Posterior cingulate gyrus (tissue), 11 donors: ENCODE data around the gene PFDN4.

Experiments used
- DNase-seq, 10 donors: peaks; one replicate each; pipeline versions ENCODE4 v3.0.0 to v3.0.0-alpha.2; 2020 to 2021; ENCODE audit warnings: mixed read lengths in 3 of 10
- intact Hi-C: fragments of 100-400 bp; cut with DNase I; formaldehyde crosslinking; loops from one replicate; pipeline ENCODE4 v1.15.1; 2023

PFDN4 gene, protein sequence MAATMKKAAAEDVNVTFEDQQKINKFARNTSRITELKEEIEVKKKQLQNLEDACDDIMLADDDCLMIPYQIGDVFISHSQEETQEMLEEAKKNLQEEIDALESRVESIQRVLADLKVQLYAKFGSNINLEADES

DNA sequence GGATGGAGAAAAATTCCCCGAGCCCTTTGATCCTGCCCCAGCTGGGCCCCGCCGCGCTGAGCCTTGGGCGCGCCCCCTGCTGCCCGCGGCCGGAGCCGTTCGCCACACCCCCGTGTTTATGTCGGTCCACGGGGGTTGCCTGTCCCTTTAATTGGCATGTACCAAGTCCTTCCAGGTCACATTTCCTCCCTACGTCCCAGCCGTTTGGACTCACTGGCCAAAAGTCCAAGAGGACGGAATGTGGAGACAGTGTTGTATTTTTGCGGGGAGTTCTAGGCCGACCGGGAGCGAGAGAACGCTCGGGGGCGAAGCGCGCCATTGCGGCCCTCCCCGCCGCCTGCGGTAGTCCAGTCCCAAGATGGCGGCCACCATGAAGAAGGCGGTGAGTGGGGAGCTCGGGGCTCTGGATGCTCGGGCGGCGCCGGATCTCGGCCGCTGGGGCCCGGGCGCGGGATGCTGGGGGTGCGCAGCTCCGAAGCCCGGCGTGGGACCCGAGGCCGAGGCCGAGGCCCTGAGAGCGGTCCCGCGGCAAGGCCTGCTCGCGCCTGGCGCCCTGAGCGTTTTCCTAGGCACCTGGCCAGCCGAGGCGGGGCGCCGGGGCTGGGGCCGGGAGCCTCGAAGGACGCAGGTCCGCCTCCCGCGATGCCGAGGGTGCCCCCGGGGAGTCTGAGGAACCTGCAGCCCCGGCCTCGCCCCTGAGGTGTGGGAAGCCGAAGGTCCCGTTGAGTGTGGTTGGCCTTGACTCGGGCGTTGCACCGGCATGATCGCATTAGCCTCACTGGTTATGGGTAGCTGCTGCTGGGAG, at the start of gene PFDN4:
TSS of gene PFDN4 (plus strand) at position 345 of the 805 bp plus-strand sequence. CDS start at position 359, 14 bp downstream.
- peak; percentile 64 to 97 (median 78) for DNase-seq
- intact Hi-C loops = loop anchor here (10.0 kb wide), 1 partner anchor 293 kb away; no protein-coding TSS in a partner anchor

DNA sequence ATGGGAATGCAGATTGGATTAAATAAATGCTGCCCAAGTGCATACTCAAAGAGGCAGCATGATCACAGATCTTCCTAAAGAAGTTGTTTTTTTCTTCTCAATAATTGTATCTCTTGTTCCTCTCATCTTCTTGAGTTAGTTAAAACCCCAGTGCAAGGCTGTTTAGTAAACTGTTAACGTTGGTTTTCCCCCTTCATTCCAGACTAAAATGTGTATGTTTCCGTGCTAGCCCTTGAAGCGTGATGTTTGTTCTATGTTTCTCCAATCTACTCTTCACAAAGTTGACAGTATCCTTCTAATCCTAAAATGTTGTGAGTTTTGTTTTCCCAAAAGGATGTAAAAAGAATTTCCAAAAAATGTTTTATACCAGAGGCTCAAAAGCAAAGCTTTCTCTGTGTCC, 49.7 kb upstream of the PFDN4 start:
- DNase-seq = no peak
- intact Hi-C loops = no loop called here

DNA sequence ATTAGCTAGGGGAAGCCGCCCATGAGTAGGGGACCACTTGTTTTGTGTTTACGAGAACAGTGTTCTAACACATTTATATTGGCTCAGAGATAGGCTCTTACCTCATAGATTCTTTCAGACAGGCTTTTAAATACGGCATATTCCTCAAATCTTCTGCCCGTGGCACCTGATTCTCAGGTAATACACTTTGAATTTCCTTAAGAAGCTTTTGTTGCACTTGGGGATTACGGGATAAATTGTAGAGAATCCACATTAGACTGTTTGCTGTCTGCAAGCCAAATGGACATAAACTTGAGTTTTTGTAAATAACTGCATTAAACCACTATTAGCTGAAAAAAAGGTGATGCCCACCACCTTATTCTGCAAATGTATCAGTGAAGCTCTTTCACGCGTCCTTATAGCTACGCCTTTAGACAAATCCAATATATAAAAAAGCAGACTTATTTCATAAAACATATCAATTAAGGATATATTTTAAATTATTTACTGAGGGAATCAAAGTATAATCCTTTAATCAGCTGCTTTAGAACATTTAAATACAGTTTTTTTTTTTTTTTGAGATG, 49.0 kb upstream of the PFDN4 start:
- no peak for DNase-seq
- intact Hi-C loops = no loop called here

DNA sequence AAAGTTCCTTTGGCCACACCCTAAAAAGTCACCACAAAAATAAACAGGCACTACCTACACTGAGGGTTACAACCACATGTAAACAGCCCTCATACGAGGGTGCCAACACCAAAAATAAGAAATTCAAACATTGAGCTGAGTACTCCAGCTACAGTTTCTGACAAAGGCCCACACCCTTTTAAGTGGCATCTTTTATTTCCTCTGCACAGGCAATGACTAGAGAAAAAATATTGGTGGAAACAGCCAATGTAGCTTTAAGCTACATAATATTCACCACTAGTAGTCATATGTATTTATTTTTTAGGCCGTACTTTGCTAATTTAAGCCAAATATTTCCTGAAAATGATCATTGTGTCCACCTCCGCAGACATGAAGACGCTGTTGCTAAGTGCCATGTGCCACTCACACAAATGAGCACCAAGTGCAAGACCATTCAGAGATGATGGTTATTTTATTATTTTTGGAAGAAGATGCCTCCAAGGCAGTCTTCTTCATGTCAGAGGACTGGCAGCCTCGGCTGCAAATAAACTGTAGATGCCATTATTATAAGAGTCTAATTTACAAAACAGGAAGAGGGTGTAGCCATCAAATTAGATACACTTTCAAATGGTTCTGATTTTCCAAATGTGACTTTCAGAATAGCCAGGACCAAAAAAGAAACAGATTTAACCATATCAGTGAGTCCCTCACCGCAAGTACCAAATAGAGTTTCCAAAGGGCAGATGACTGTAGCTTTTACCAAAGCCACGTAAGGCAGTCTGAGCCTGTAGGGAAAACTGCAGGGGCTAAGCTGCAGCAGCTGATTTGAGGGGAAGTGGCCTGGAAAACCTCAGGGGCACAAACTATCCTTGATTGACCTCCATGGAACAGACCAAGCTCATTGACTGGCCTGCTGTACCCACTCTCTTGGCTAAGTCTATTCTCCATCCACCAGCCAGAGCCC, 47.6 kb upstream of the PFDN4 start:
- no peak for DNase-seq
- intact Hi-C loops = no loop called here

DNA sequence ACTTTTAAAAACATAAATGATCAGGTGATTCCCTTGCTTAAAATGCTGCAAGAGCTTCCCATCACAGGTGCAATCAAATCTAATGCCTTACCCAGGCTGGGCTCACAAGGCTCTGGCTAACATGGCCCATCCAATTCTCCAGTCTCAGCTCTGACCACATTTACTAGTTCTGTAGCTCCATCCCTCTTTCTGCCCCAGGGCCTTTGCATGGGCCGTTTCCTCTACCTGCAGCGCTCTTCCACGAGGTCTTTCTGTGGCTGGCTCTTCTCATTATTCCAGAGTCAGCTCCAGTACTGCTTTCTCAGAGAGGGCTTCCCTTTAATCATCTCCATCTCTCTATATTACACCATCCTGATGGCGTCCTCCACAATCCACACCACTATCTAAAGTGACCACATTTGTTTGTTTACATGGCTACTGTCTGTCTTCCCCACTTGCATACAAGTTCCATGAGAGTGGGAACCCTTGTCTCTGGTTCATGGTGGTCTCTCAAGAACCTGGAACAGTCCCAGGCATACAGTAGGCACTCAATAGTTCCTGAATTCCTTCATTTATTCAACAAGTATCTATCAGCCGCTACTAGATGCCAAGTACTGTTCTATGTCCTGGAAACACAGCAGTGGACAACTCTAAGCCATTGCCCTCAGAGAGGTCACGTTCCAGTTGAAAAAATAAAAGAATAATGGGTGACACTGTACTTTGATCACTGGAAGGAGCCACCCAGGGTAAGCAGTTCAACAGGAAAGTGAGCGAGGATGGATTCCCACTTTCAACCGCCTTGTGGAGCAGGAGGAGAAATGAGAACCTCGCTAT, 46.7 kb upstream of the PFDN4 start:
- intact Hi-C loops = no loop called here
- no peak for DNase-seq

DNA sequence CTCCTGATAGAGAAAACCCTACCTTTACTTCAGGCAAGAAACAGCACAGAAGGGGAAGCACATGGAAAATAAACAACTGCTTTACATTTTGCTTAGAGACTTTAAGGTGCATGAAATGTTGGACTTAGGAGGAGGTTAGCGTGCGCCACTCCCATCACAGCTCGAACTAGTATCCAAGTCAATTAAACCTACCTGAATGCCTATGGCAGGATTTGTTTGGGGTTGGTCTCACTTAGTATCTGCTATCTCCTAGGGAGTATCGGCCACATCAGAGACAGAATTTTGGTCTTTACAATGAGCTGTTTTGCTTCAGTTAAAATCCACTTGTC, 46.1 kb upstream of the PFDN4 start:
- DNase-seq = no peak
- intact Hi-C loops = no loop called here

DNA sequence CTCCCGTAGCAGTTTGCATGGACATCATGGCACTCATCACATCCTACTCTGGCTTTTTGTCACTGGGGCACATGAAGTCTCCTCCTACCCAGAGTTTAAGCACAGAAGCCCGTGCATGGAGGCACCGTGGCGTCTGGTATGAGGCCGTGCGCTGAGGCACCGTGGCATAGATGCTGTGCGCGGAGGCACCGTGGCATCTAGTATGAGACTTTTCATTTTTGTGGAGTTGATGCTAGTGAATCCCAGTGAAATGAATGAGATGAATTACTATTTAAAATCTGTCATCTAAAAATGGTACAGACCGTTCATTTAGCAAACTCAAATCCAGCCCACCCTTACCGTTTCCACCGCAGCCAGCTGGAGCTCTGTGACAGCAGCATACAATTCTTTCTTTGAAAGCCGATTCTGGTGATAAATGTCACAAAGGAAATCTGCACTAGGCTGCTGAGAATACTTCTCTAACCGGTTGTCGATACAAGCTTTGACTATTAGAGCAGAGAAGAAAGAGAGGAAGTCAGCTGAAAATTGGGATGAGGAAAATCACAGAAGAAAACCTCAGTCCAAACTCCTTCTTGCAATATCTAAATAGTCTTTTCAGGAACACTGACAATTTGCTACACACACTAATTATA, 45.4 kb upstream of the PFDN4 start:
- peak in 3 of 10 donors; percentile 14 to 85 (median 66) for DNase-seq
- intact Hi-C loops = no loop called here

DNA sequence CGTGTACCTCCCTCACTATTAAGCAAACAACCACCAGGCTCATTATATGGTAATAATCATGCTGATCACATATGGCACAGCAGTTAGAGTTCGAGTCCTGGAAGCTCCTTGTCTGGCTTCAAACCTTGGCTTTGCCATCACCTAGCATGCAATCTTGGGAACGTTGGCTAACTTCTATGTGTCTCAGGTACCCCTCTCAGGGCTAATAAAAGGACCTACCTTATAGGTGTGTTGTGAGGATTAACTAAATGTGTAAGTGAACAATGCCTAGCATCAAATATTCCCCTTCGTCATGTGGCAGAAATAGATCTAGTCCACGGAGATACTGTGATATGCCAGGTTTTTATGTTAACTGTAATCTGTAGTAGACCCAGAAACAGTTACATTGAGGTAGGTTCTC, 44.5 kb upstream of the PFDN4 start:
- no peak for DNase-seq
- intact Hi-C loops = no loop called here

DNA sequence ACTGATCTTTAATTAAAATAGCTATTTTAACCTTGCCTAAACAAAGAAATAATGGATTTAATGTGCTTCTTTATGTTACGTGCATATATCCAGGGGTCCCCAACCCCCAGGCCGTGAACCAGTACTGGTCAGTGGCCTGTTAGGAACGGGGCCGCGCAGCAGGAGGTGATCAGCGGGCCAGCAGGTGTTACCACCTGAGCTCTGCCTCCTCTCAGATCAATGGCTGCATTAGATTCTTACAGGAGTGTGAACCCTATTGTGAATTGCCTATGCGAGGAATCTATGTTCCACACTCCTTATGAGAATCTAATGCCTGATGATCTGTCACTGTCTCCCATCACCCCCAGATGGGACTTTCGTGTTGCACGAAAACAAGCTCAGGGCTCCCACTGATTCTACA, 42.9 kb upstream of the PFDN4 start:
- DNase-seq = peak in 1 of 10 donors; percentile 70
- intact Hi-C loops = no loop called here

DNA sequence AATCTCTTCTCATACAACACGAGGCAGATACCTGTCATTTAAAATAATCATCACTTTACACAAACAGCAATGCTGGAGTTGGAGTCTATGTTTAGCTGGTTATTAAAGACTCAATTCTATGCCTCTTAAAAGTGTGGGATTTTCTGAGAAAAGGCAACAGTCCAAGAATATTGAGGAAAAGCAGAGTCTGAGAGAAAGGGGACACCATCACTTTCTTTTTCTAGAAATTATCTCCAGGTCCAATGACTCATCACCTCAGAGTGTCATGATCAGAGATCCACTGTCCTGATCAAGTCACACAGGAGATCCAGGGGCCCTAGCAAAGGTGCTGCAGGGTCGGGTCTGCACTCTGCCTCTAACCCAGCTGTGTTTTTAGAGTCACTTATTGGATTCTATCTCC, 42.1 kb upstream of the PFDN4 start:
- intact Hi-C loops = no loop called here
- DNase-seq = no peak

DNA sequence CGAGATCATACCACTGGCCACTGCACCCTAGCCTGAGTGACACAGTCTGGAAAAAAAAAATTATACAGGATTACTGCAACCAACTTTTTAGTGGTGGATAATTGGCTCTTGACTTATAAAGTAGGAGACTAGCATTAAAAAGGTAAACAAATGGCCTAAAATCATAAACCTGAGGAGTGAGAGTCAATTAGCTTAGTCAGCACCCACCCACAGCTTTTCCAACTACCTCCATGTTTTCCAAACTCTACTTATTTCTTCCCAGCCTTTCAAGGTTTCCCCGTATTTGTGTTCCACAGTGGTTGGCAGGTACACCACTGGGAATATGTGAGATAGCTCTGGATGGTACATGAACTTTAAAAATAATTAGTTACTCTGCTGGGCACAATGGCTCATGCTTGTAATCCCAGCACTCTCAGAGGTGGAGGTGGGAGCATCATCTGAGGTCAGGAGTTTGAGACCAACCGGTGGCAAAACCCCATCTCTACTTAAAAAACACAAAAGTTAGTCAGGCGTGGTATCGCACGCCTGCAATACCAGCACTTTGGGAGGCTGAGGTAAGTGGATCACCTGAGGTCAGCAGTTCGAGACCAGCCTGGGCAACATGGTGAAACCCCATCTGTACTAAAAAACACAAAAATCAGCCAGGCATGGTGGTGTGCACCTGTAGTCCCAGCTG, 40.8 kb upstream of the PFDN4 start:
- intact Hi-C loops = no loop called here
- no peak for DNase-seq

DNA sequence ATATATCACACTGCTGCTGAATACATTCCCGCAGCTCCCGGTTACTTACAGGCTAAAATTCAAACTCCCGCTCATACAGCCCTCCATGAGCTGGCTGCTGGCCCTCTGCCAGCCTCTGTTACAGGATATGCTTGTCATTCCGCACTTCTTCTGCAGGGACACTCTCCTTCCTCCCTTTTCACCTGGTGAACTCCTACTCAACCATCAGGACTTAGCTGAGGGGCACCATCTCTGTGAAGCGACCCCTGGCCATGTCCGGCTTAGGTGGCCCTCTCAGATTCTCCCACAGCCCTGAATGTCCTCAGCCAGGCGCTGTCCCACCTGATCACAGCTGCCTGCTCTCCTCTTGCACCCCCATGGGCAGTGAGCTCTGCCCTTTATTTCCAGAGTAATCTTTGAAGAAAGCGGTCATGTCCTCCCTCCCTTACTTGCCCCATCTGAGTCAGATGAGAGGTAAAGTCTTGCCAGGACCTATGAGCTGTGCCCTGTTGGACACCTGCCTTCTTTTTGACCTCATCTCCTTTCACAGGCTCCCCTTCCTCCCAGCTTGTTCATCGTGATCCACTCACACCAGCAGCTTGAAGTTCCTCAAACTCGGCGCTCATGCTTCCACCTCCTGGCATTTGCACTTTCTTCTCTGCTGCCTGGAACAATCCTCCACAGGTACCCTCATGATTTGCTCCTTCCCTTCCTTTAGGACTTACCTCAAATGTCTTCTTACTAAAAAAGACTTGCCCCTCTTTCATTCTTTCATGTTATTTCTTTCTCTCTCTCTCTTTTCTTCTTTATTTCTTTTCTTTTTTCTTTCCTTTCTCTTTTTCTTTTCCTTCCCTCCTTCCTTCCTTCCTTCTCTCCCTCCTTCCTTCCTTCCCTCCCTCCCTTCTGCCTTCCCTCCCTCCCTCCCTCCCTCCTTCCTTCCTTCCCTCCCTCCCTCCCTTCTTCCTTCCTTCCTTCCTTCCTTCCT, 39.7 kb upstream of the PFDN4 start:
- intact Hi-C loops = no loop called here
- peak in 2 of 10 donors; percentile 58 to 63 for DNase-seq

DNA sequence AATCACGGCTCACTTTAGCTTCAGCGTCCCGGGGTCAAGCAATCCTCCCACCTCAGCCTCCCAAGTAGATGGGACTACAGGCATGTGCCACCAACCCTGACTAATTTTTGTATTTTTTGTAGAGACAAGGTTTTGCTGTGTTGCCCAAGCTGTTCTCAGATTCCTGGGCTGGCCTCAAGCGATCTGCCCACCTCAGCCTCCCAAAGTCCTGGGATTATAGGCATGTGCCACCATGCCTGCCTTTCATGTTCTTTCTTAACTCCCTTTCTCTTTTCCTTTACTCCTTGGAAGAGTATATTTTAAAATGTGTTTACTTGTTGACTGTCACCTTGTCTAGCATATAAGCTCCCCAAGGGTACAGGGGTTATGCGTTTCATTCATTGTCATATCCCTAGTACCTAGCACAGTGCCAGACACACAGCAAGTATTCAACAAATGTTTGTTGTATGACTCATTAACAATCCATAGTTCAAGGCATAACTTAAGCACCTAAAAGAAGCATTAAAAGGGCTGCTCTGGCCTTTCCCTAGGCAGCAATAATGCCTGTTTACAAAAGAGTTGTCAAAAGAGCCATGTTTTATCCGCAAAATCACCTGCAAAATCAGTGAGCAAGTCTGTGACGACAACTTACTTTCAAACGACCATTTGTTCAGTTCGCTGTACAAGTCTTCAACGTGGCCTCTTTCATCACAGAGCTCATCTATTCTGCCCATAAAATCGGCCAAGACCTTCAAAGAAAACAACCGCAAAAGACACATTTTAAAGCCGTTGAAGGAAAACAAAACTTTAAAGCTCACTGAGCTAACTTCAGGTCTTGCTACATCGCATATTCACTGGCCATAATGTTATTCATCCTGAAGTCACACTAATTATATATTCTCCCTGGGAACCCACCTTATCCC, 38.7 kb upstream of the PFDN4 start:
- intact Hi-C loops = no loop called here
- DNase-seq = no peak

DNA sequence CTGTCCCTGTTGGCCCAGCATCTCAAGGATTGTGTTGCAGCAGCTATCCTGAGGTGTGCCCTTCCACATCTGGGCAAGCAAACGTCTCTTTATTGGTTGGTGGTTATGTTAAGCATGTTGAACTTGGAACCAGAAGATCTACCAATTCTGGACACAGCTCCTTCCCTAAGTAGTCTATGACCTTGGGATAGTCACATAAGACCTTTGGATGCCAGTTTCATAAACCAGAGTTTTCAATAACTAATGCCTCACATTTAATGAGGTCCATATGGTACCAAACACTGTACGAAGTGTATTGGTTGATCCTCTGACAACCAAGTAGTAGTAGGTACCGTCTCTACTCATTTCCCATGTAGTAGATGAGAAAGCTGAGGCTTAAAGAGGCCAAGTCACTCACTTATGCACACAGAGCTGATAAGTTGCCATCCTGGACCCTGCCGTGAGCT, 37.8 kb upstream of the PFDN4 start:
- no peak for DNase-seq
- intact Hi-C loops = no loop called here

DNA sequence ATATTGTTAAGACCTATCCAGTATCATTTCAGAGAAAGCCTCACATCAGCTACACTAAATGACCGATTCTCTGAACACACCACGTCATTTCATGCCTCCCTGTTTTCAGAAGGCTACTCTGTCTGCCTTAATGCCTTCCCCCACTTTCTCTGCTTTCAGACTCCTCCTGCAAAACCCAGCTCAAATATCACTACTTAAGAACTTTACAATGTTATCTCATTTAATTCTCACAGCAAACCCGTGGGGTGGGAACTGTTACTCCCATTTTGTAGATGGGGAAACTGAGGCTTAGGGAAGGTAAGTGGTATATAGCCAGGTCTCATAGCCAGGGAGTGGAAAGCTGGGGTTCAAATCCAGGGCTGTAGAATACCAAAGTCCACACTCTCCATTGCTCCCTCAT, 36.9 kb upstream of the PFDN4 start:
- DNase-seq = no peak
- intact Hi-C loops = no loop called here

DNA sequence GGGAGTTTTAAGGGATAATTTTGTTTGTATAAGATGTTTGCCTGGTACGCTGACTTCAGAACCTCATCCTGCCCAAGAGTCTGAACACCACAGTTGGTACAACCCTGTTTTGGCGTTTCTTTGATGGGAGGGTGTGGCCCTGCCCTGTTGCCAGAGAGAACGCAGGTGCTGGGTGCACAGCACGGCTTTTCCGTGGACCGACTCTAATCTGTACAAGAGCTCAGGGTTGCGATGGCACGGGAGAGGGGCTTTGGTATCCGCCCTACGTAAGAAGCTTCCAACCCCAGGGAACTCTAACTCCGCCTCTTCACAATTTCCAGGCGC, 35.4 kb upstream of the PFDN4 start:
- DNase-seq = no peak
- intact Hi-C loops = no loop called here
